ENCODE results near the gene GRAMD1A. TPM values are rescaled to one million over a fixed set of nuclear protein-coding genes. Genes with fewer than 3 reads are reported as not detected.

The GRAMD1A gene
- total and polyA plus RNA-seq, 2 of the 8 experiments (the other 6 are each of a cell fraction or from before 2014, with no cell fraction given) = 113 to 154 TPM

GRCh38 chr19:35044317-35045117 is 44.4 kb downstream of the GRAMD1A start (continued):
- no peak for TF ChIP-seq TCF12 (IDR thresholded peaks at IDR 0.05; ENCODE audit: low read depth, low read length)
- TF ChIP-seq KDM4A (IDR thresholded peaks at IDR 0.05; ENCODE audit: low read depth, low read length, severe bottlenecking) = no peak
- no peak for TF ChIP-seq TEAD4 (IDR thresholded peaks at IDR 0.05; ENCODE audit: low read depth, low read length)
- 0 out of 2 replicates have a peak, but pooled peaks have one; percentile 21 for TF ChIP-seq JUND (IDR thresholded peaks at IDR 0.05; ENCODE audit: low read length)
- no peak for TF ChIP-seq EZH2 (IDR thresholded peaks at IDR 0.05; ENCODE audit: low read depth, low read length, severe bottlenecking)
- no peak for TF ChIP-seq ZNF274 (IDR thresholded peaks at IDR 0.05; ENCODE audit: borderline replicate concordance, extremely low read depth, low read length)
- peak in 1 of 2 experiments; percentile 98; a peak in 1 of 4 replicates for TF ChIP-seq HDAC2 (IDR thresholded peaks at IDR 0.05; ENCODE audit: borderline replicate concordance in 1 of 2, low read depth in 2 of 2, low read length in 2 of 2)
- no peak for TF ChIP-seq SP2 (IDR thresholded peaks at IDR 0.05; ENCODE audit: low read length)
- no peak for TF ChIP-seq SIN3A (conservative IDR thresholded peaks at IDR 0.05 in 1 of 2, IDR thresholded peaks at IDR 0.05 in 1 of 2; ENCODE audit: low read depth in 1 of 2, low read length in 2 of 2)
- no peak for TF ChIP-seq SP1 (IDR thresholded peaks at IDR 0.05; ENCODE audit: low read depth, low read length)
- TF ChIP-seq POLR2A (IDR thresholded peaks at IDR 0.05; ENCODE audit: control extremely low read depth in 1 of 2, low read depth in 2 of 2, low read length in 2 of 2) = no peak
- no peak for TF ChIP-seq SRF (IDR thresholded peaks at IDR 0.05; ENCODE audit: low read depth, low read length)
- no peak for TF ChIP-seq SP4 (IDR thresholded peaks at IDR 0.05; ENCODE audit: low read length)
- TF ChIP-seq JUN (IDR thresholded peaks at IDR 0.05; ENCODE audit: low read depth, low read length) = no peak
- no peak for TF ChIP-seq CHD2 (IDR thresholded peaks at IDR 0.05; ENCODE audit: low read length)
- no peak for TF ChIP-seq ASH2L (IDR thresholded peaks at IDR 0.05; ENCODE audit: low read length)
- TF ChIP-seq, protein P1, sequence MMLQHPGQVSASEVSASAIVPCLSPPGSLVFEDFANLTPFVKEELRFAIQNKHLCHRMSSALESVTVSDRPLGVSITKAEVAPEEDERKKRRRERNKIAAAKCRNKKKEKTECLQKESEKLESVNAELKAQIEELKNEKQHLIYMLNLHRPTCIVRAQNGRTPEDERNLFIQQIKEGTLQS (IDR thresholded peaks at IDR 0.05; ENCODE audit: insufficient read depth, low read depth, low read length) = no peak
- TF ChIP-seq CHD1 (IDR thresholded peaks at IDR 0.05; ENCODE audit: low read depth, low read length) = no peak
- TF ChIP-seq CBX8 (IDR thresholded peaks at IDR 0.05; ENCODE audit: borderline replicate concordance, low read depth, low read length) = no peak
- TF ChIP-seq RFX5 (IDR thresholded peaks at IDR 0.05; ENCODE audit: borderline replicate concordance, low read depth, low read length) = no peak
- no peak for TF ChIP-seq RXRA (IDR thresholded peaks at IDR 0.05; ENCODE audit: insufficient read depth, low read depth, low read length)
- TF ChIP-seq GTF2F1 (IDR thresholded peaks at IDR 0.05; ENCODE audit: borderline replicate concordance, low read depth, low read length) = no peak
- no peak for TF ChIP-seq FOSL1 (IDR thresholded peaks at IDR 0.05; ENCODE audit: insufficient read depth, low read depth, low read length)

Measured in H1 (cell line).